Activated CD4-positive, alpha-beta T cell treated with anti-CD3 and anti-CD28 coated beads, Interleukin-2, amount 50 U/mL, for 48 hours (primary cell): ENCODE results near the gene SGSM2.

Experiments
- DNase-seq, 2 experiments: peaks; one replicate each; pipeline ENCODE4 v3.0.0-alpha.2; 2020

Gene SGSM2

GRCh38 chr17:2369551-2370210, 32.4 kb downstream of the SGSM2 start:
- DNase-seq = no peak

GRCh38 chr17:2370211-2370589, 32.9 kb downstream of the SGSM2 start:
- no peak for DNase-seq

GRCh38 chr17:2371183-2372130, 34.2 kb downstream of the SGSM2 start:
- DNase-seq = no peak

GRCh38 chr17:2372180-2372579, 34.9 kb downstream of the SGSM2 start:
- DNase-seq = no peak

GRCh38 chr17:2372681-2373080, 35.4 kb downstream of the SGSM2 start:
- no peak for DNase-seq

- no peak for DNase-seq
These were observed 35.9 kb downstream of the SGSM2 start for GRCh38 chr17:2373179-2373578.

GRCh38 chr17:2374549-2375285, 37.4 kb downstream of the SGSM2 start:
- DNase-seq = no peak

GRCh38 chr17:2375406-2375805, 38.1 kb downstream of the SGSM2 start:
- DNase-seq = no peak

GRCh38 chr17:2376107-2376506, 38.8 kb downstream of the SGSM2 start:
- no peak for DNase-seq

GRCh38 chr17:2377659-2378058, 40.4 kb downstream of the SGSM2 start:
- no peak for DNase-seq

GRCh38 chr17:2378905-2379304, 41.6 kb downstream of the SGSM2 start:
- no peak for DNase-seq

GRCh38 chr17:2379489-2380225, 42.4 kb downstream of the SGSM2 start:
- DNase-seq = no peak

GRCh38 chr17:2380226-2380922, 43.1 kb downstream of the SGSM2 start:
- no peak for DNase-seq

- no peak for DNase-seq
These were observed 43.8 kb downstream of the SGSM2 start for GRCh38 chr17:2380950-2381649.

- no peak for DNase-seq
These were observed 46.4 kb downstream of the SGSM2 start for GRCh38 chr17:2383628-2384167.

GRCh38 chr17:2384439-2385127, 47.3 kb downstream of the SGSM2 start:
- DNase-seq = no peak

- DNase-seq = no peak
These were observed 48.2 kb downstream of the SGSM2 start for GRCh38 chr17:2385240-2386210.

- no peak for DNase-seq
These were observed 49.2 kb downstream of the SGSM2 start for GRCh38 chr17:2386400-2387085.
